HUES48 (cell line): ENCODE measurements around the gene ZMYND8.
"Not testable (repeated sequence)": the region's sequence is repeated elsewhere in the genome, so short reads cannot be mapped to it uniquely, and the experiment has no call there.

ENCODE experiments used
- H3K27ac ChIP-seq: one replicate; pipeline ENCODE4 v1.7.0; 2013; ENCODE audit warnings: low read depth, low read length, inconsistent platforms
- H3K27me3 ChIP-seq: 2 replicates; pipeline ENCODE4 v1.6.1; 2013; ENCODE audit warnings: mild to moderate bottlenecking, low read length; ENCODE audit not compliant: control insufficient read depth, insufficient read depth
- H3K36me3 ChIP-seq: 2 replicates; pipeline ENCODE4 v1.6.1; 2013; ENCODE audit warnings: low read length; ENCODE audit not compliant: control insufficient read depth, insufficient read depth
- H3K4me1 ChIP-seq: 2 replicates; pipeline ENCODE4 v1.6.1; 2013; ENCODE audit warnings: mild to moderate bottlenecking, low read length; ENCODE audit not compliant: control insufficient read depth, insufficient read depth
- H3K4me3 ChIP-seq: 2 replicates; pipeline ENCODE4 v1.5.1; 2013; ENCODE audit warnings: mild to moderate bottlenecking, low read depth, low read length
- H3K9ac ChIP-seq: 2 replicates; pipeline ENCODE4 v1.6.1; 2013; ENCODE audit warnings: mild to moderate bottlenecking, low read depth, low read length, moderate library complexity
- H3K9me3 ChIP-seq: 2 replicates; pipeline ENCODE4 v1.6.1; 2013; ENCODE audit warnings: low read length; ENCODE audit not compliant: control insufficient read depth, insufficient read depth

The ZMYND8 gene

GRCh38 chr20:47370214-47370613, 13.7 kb upstream of the ZMYND8 start:
- Histone ChIP-seq H3K27me3 (no peaks in the 10 kb centered on the region), H3K4me1 (peaks cover 22% of the 10 kb centered on the region), H3K36me3 (peaks cover 13% of the 10 kb centered on the region), H3K9me3 (no peaks in the 10 kb centered on the region), H3K9ac (no peak overlapping the region), H3K4me3 (no peak overlapping the region), H3K27ac (no peak overlapping the region)

- no peaks in the 10 kb centered on the region for H3K27me3 ChIP-seq
- peak overlapping the region; percentile 77 for H3K9ac ChIP-seq
- peak overlapping the region; percentile 77 for H3K4me3 ChIP-seq
- peaks cover 16% of the 10 kb centered on the region for H3K36me3 ChIP-seq
- H3K4me1 ChIP-seq: peaks cover 24% of the 10 kb centered on the region
- H3K27ac ChIP-seq: peak overlapping the region; percentile 93
- H3K9me3 ChIP-seq: no peaks in the 10 kb centered on the region
Measured at GRCh38 chr20:47368301-47368700, 11.8 kb upstream of the ZMYND8 start.

GRCh38 chr20:47366301-47366700, 9.8 kb upstream of the ZMYND8 start:
- H3K36me3 ChIP-seq: peaks cover 22% of the 10 kb centered on the region
- H3K27me3 ChIP-seq, H3K4me3 ChIP-seq, H3K27ac ChIP-seq, H3K9ac ChIP-seq, H3K9me3 ChIP-seq: not testable (repeated sequence)
- peaks cover 26% of the 10 kb centered on the region for H3K4me1 ChIP-seq

- H3K4me3 ChIP-seq: no peak overlapping the region
- H3K9me3 ChIP-seq: no peaks in the 10 kb centered on the region
- H3K9ac ChIP-seq: no peak overlapping the region
- no peaks in the 10 kb centered on the region for H3K27me3 ChIP-seq
- peaks cover 24% of the 10 kb centered on the region for H3K36me3 ChIP-seq
- H3K4me1 ChIP-seq: peaks cover 32% of the 10 kb centered on the region
- H3K27ac ChIP-seq: peak overlapping the region; percentile 61
Measured at GRCh38 chr20:47365023-47365764, 8.7 kb upstream of the ZMYND8 start.

- Histone ChIP-seq H3K4me1 (peaks cover 54% of the 10 kb centered on the region), H3K27me3 (no peaks in the 10 kb centered on the region), H3K9me3 (no peaks in the 10 kb centered on the region), H3K36me3 (peaks cover 32% of the 10 kb centered on the region), H3K4me3 (no peak overlapping the region), H3K9ac (no peak overlapping the region), H3K27ac (peak overlapping the region; percentile 66)
Measured at GRCh38 chr20:47362361-47363219, 6.1 kb upstream of the ZMYND8 start.

GRCh38 chr20:47361057-47361915, 4.8 kb upstream of the ZMYND8 start:
- no peak overlapping the region for H3K4me3 ChIP-seq
- H3K9ac ChIP-seq: no peak overlapping the region
- peaks cover 22% of the 10 kb centered on the region for H3K36me3 ChIP-seq
- H3K4me1 ChIP-seq: peaks cover 67% of the 10 kb centered on the region
- H3K27me3 ChIP-seq: no peaks in the 10 kb centered on the region
- H3K27ac ChIP-seq: peak overlapping the region; percentile 99
- no peaks in the 10 kb centered on the region for H3K9me3 ChIP-seq

- H3K9ac ChIP-seq: peak overlapping the region; percentile 53
- H3K4me1 ChIP-seq: peaks cover 74% of the 10 kb centered on the region
Measured at GRCh38 chr20:47360297-47361056, 4.0 kb upstream of the ZMYND8 start.

GRCh38 chr20:47359530-47360296, 3.2 kb upstream of the ZMYND8 start:
- no peaks in the 10 kb centered on the region for H3K27me3 ChIP-seq
- peaks cover 76% of the 10 kb centered on the region for H3K4me1 ChIP-seq
- no peaks in the 10 kb centered on the region for H3K9me3 ChIP-seq
- H3K27ac ChIP-seq: peak overlapping the region; percentile 99
- H3K36me3 ChIP-seq: peaks cover 23% of the 10 kb centered on the region
- H3K4me3 ChIP-seq: no peak overlapping the region
- peak overlapping the region; percentile 53 for H3K9ac ChIP-seq

More at GRCh38 chr20:47360297-47361056, 4.0 kb upstream of the ZMYND8 start:
- H3K36me3 ChIP-seq: peaks cover 22% of the 10 kb centered on the region
- no peaks in the 10 kb centered on the region for H3K9me3 ChIP-seq
- H3K27ac ChIP-seq: peak overlapping the region; percentile 99
- no peak overlapping the region for H3K4me3 ChIP-seq
- H3K27me3 ChIP-seq: no peaks in the 10 kb centered on the region

- no peak overlapping the region for H3K4me3 ChIP-seq
Measured at GRCh38 chr20:47358672-47359529, 2.4 kb upstream of the ZMYND8 start.

More at GRCh38 chr20:47358672-47359529, 2.4 kb upstream of the ZMYND8 start:
- H3K27ac ChIP-seq: peak overlapping the region; percentile 99
- H3K27me3 ChIP-seq: no peaks in the 10 kb centered on the region
- H3K36me3 ChIP-seq: peaks cover 30% of the 10 kb centered on the region
- no peaks in the 10 kb centered on the region for H3K9me3 ChIP-seq
- peaks cover 84% of the 10 kb centered on the region for H3K4me1 ChIP-seq
- peak overlapping the region; percentile 36 for H3K9ac ChIP-seq
